Measurements from ENCODE around the gene FAM170B.

The FAM170B gene

GRCh38 chr10:49103761-49104160, 30.1 kb downstream of the FAM170B start:
- no peak for DNase-seq (ENCODE audit: low spot score)

- no peak for DNase-seq (ENCODE audit: low spot score)
These were observed 34.8 kb downstream of the FAM170B start for GRCh38 chr10:49099046-49099445.

- no peak for DNase-seq (ENCODE audit: low spot score)
These were observed 36.9 kb downstream of the FAM170B start for GRCh38 chr10:49096890-49097445.

- no peak for DNase-seq (ENCODE audit: low spot score)
These were observed 39.2 kb downstream of the FAM170B start for GRCh38 chr10:49094646-49095045.

- DNase-seq (ENCODE audit: low spot score): no peak
These were observed 39.9 kb downstream of the FAM170B start for GRCh38 chr10:49093922-49094321.

- DNase-seq (ENCODE audit: low spot score): no peak
These were observed 41.3 kb downstream of the FAM170B start for GRCh38 chr10:49092477-49092876.

- DNase-seq (ENCODE audit: low spot score): no peak
These were observed 42.2 kb downstream of the FAM170B start for GRCh38 chr10:49091450-49092210.

GRCh38 chr10:49090696-49091380, 43.0 kb downstream of the FAM170B start:
- DNase-seq (ENCODE audit: low spot score): no peak

GRCh38 chr10:49090189-49090575, 43.6 kb downstream of the FAM170B start:
- DNase-seq (ENCODE audit: low spot score): no peak

- no peak for DNase-seq (ENCODE audit: low spot score)
These were observed 44.1 kb downstream of the FAM170B start for GRCh38 chr10:49089557-49090188.

- no peak for DNase-seq (ENCODE audit: low spot score)
These were observed 44.7 kb downstream of the FAM170B start for GRCh38 chr10:49089152-49089551.

GRCh38 chr10:49086889-49087288, 46.9 kb downstream of the FAM170B start:
- DNase-seq (ENCODE audit: low spot score): no peak

GRCh38 chr10:49083261-49083660, 50.6 kb downstream of the FAM170B start:
- no peak for DNase-seq (ENCODE audit: low spot score)

- no peak for DNase-seq (ENCODE audit: low spot score)
These were observed 51.1 kb downstream of the FAM170B start for GRCh38 chr10:49082766-49083165.

GRCh38 chr10:49081547-49082275, 52.1 kb downstream of the FAM170B start:
- no peak for DNase-seq (ENCODE audit: low spot score)

Data from HuH-7 (cell line).